GM21717 (cell line): ENCODE measurements around the gene CSRP3.
"Not testable (repeated sequence)": the region's sequence is repeated elsewhere in the genome, so short reads cannot be mapped to it uniquely, and the experiment has no call there.

Source experiments
- ATAC-seq: cut with Tn5 transposase; IDR thresholded peaks from one replicate; pipeline ENCODE4 v1.9.1; 2021; ENCODE audit warnings: mild to moderate bottlenecking, moderate library complexity; ENCODE audit not compliant: unreplicated experiment

The CSRP3 gene

GRCh38 chr11:19136884-19137283 lies 64.9 kb downstream of the CSRP3 start:
- not testable (repeated sequence) for ATAC-seq

DNA sequence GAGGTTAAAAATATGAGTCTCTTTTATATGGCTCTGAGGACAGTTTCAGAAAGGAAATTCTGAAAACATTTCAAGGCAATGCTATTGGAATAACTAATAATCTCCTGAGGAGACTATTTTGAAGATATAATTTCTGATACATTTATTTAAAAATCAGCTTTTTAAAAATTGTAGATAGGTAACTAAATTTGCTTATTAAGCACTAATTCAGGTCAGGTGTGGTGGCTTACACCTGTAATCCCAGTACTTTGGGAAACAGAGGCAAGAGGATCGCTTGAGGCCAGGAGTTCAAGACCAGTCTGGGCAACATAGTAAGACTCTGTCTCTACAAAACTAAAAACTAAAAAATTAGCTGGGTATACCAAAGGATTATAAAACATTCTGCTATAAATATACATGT lies 67.8 kb downstream of the CSRP3 start:
- no peak for ATAC-seq
